Activated T-cell treated with anti-CD3 and anti-CD28 coated beads, Interleukin-2, amount 50 U/mL, for 1 hour (primary cell): ENCODE data around the gene AP2A2.

Source experiments
- DNase-seq: peaks from one replicate; pipeline ENCODE4 v3.0.0-alpha.2; 2020

AP2A2 gene

GRCh38 chr11:926341-926916 is 759 bp downstream of the AP2A2 start:
- peak; percentile 33 for DNase-seq

- peak; percentile 41 for DNase-seq
These were observed 2.2 kb downstream of the AP2A2 start for GRCh38 chr11:927871-928270.

- no peak for DNase-seq
These were observed 3.1 kb downstream of the AP2A2 start for GRCh38 chr11:928786-929185.

GRCh38 chr11:929405-929804 is 3.7 kb downstream of the AP2A2 start:
- no peak for DNase-seq

GRCh38 chr11:931385-931784 is 5.7 kb downstream of the AP2A2 start:
- DNase-seq, result no peak

GRCh38 chr11:932435-932834 is 6.8 kb downstream of the AP2A2 start:
- DNase-seq, result no peak

GRCh38 chr11:933142-933851 is 7.6 kb downstream of the AP2A2 start:
- DNase-seq, result no peak

- DNase-seq, result no peak
These were observed 8.3 kb downstream of the AP2A2 start for GRCh38 chr11:933936-934335.

GRCh38 chr11:934527-934926 is 8.9 kb downstream of the AP2A2 start:
- DNase-seq, result no peak

- no peak for DNase-seq
These were observed 10.5 kb downstream of the AP2A2 start for GRCh38 chr11:936199-936598.

- no peak for DNase-seq
These were observed 12.2 kb downstream of the AP2A2 start for GRCh38 chr11:937841-938261.

GRCh38 chr11:940496-941135 is 14.9 kb downstream of the AP2A2 start:
- no peak for DNase-seq

- DNase-seq, result no peak
These were observed 17.2 kb downstream of the AP2A2 start for GRCh38 chr11:942823-943222.

- no peak for DNase-seq
These were observed 19.2 kb downstream of the AP2A2 start for GRCh38 chr11:944711-945470.

GRCh38 chr11:945986-946385 is 20.3 kb downstream of the AP2A2 start:
- DNase-seq, result no peak

GRCh38 chr11:947744-948143 is 22.1 kb downstream of the AP2A2 start:
- DNase-seq, result no peak

GRCh38 chr11:951507-951906 is 25.8 kb downstream of the AP2A2 start:
- DNase-seq, result no peak

- DNase-seq, result no peak
These were observed 27.0 kb downstream of the AP2A2 start for GRCh38 chr11:952406-953385.

- no peak for DNase-seq
These were observed 27.8 kb downstream of the AP2A2 start for GRCh38 chr11:953512-953911.

GRCh38 chr11:954392-955153 is 28.9 kb downstream of the AP2A2 start:
- DNase-seq, result no peak
